HepG2 (cell line): ENCODE results near the gene PTPRE. TPM values are rescaled to one million over a fixed set of nuclear protein-coding genes. Genes with fewer than 3 reads are reported as not detected.

Experiments
- ATAC-seq: fragments of 200-7000 bp; cut with Tn5 transposase; 3 replicates; pipeline ENCODE4 v1.9.1; 2020; ENCODE audit warnings: mild to moderate bottlenecking, moderate library complexity
- BruUV-seq: library from RNA; stranded (reverse); fragments of 400-500 nt; replicated peaks from 2 replicates; lab custom pipeline; 2021; lab: Mats Ljungman, UMichigan
- CTCF ChIA-PET: fragments of 300-600 bp; formaldehyde crosslinking; extraction: SDS; loops from one replicate; lab custom pipeline; 2021; ENCODE audit warnings: low total read pairs, inconsistent platforms, low intra/inter-chr PET ratio; lab: Yijun Ruan, JAX
- POLR2A ChIA-PET: fragments of 350-600 bp; sonication (Branson Sonifier 250); formaldehyde crosslinking; loops from one replicate; lab custom pipeline; 2020; ENCODE audit warnings: antibody characterized with exemption, inconsistent platforms; lab: Yijun Ruan, JAX
- DNase-seq: peaks from one replicate; pipeline ENCODE4 v3.0.0-alpha.2; 2015; ENCODE audit warnings: low spot score
- FAIRE-seq: peaks from 3 replicates; lab custom pipeline; 2011; peaks lifted over from hg19 to GRCh38; lab: Jason Lieb, UNC
- H2AFZ ChIP-seq: one replicate; pipeline ENCODE4 v1.6.1; 2011; ENCODE audit warnings: low read length, inconsistent platforms
- H3K27ac ChIP-seq: fragments of 300-600 bp; 3 replicates; pipeline ENCODE4 v1.8.0; 2011; ENCODE audit warnings: mixed run types, mild to moderate bottlenecking, mixed read lengths, low read length, inconsistent platforms; ENCODE audit not compliant: insufficient read depth; ENCODE audit errors: extremely low read length
- H3K27me3 ChIP-seq, 2 experiments: fragments of 200-600 bp in 1 of 2; 2 replicates in 1 of 2; 3 replicates in 1 of 2; pipeline versions ENCODE4 v1.6.0 to v1.8.0; 2011; ENCODE audit warnings: low read length in 2 of 2, mild to moderate bottlenecking in 2 of 2, moderate library complexity in 2 of 2, inconsistent platforms in 1 of 2; ENCODE audit not compliant: insufficient read depth in 2 of 2, control insufficient read depth in 1 of 2
- H3K36me3 ChIP-seq, 2 experiments: fragments of 200-600 bp in 1 of 2; replicated peaks in 1 of 2; 2 replicates in 1 of 2; 3 replicates in 1 of 2; pipeline versions ENCODE4 v1.5.1 to v1.8.0; 2011; ENCODE audit warnings: low read length in 2 of 2, inconsistent platforms in 1 of 2; ENCODE audit not compliant: insufficient read depth in 2 of 2, control insufficient read depth in 1 of 2
- H3K4me1 ChIP-seq: 2 replicates; pipeline ENCODE4 v1.5.1; 2012; ENCODE audit warnings: low read length, inconsistent platforms; ENCODE audit not compliant: insufficient read depth
- H3K4me2 ChIP-seq: 2 replicates; pipeline ENCODE4 v1.6.0; 2011; ENCODE audit warnings: low read depth, low read length, inconsistent platforms
- H3K4me3 ChIP-seq, 3 experiments: fragments of 200-600 bp in 1 of 3; sonication (generic), shearing (Covaris generic) in 1 of 3; replicated peaks in 1 of 3; 2 replicates each; pipeline ENCODE4 v1.5.1; 2011 to 2016; ENCODE audit warnings: low read length in 3 of 3, inconsistent platforms in 2 of 3, low read depth in 2 of 3, mild to moderate bottlenecking in 2 of 3, control low read depth in 1 of 3, mixed read lengths in 1 of 3; ENCODE audit not compliant: insufficient read depth in 1 of 3
- H3K79me2 ChIP-seq: one replicate; pipeline ENCODE4 v1.6.1; 2011; ENCODE audit warnings: low read length, inconsistent platforms; ENCODE audit not compliant: insufficient read depth
- H3K9ac ChIP-seq: 2 replicates; pipeline ENCODE4 v1.6.0; 2011; ENCODE audit warnings: mild to moderate bottlenecking, low read depth, low read length, inconsistent platforms; ENCODE audit not compliant: insufficient read depth
- H3K9me3 ChIP-seq: 2 replicates; pipeline ENCODE4 v1.5.1; 2012; ENCODE audit warnings: mild to moderate bottlenecking, low read length
- H4K20me1 ChIP-seq: 2 replicates; pipeline ENCODE4 v1.6.0; 2011; ENCODE audit warnings: inconsistent platforms, mild to moderate bottlenecking, low read length, moderate library complexity; ENCODE audit not compliant: insufficient read depth
- KMT2B ChIP-seq: IDR thresholded peaks from 2 replicates; pipeline ENCODE4 v1.6.1; 2016; ENCODE audit warnings: missing genetic modification reagents, missing compliant biosample characterization
- MAF1 ChIP-seq: sonication (generic); formaldehyde crosslinking; IDR thresholded peaks from 2 replicates; pipeline ENCODE4 v1.5.0; 2020; ENCODE audit warnings: missing genetic modification reagents, borderline replicate concordance
- PRDM4 ChIP-seq: sonication (generic); formaldehyde crosslinking; IDR thresholded peaks from 2 replicates; pipeline ENCODE4 v1.9.0; 2021; ENCODE audit warnings: missing genetic modification reagents, borderline replicate concordance
- REXO4 ChIP-seq: sonication (generic); formaldehyde crosslinking; IDR thresholded peaks from 2 replicates; pipeline ENCODE4 v1.8.0; 2022; ENCODE audit warnings: missing genetic modification reagents, mild to moderate bottlenecking, borderline replicate concordance
- SMC3 ChIP-seq: IDR thresholded peaks from 2 replicates; pipeline ENCODE4 v1.6.1; 2011; ENCODE audit warnings: low read length, improper control_type of control experiment
- SNAI1 ChIP-seq: sonication (generic); formaldehyde crosslinking; IDR thresholded peaks from 2 replicates; pipeline ENCODE4 v1.5.0; 2020; ENCODE audit warnings: mild to moderate bottlenecking, missing genetic modification reagents, borderline replicate concordance
- TAF15 ChIP-seq: fragments of 200-400 bp; formaldehyde crosslinking; IDR thresholded peaks from one replicate; pipeline ENCODE4 v1.6.1; 2018; ENCODE audit warnings: mild to moderate bottlenecking, low read depth, low read length; ENCODE audit not compliant: poor library complexity, severe bottlenecking
- ZNF256 ChIP-seq: sonication (generic); formaldehyde crosslinking; conservative IDR thresholded peaks from 2 replicates; pipeline ENCODE4 v1.4.0; 2020; ENCODE audit warnings: missing genetic modification reagents
- ZNF768 ChIP-seq: sonication (generic); formaldehyde crosslinking; IDR thresholded peaks from 2 replicates; pipeline ENCODE4 v1.4.0; 2020; ENCODE audit warnings: missing genetic modification reagents
- ZNF781 ChIP-seq: sonication (generic); formaldehyde crosslinking; IDR thresholded peaks from 2 replicates; pipeline ENCODE4 v1.5.1; 2020; ENCODE audit warnings: borderline replicate concordance, mild to moderate bottlenecking, missing genetic modification reagents; ENCODE audit errors: not compliant biosample characterization
- WGBS: methylation state at CpG from one replicate; pipeline ENCODE4 v1.1.6; 2017; ENCODE audit warnings: low lambda C conversion rate; 5-methylcytosine and 5-hydroxymethylcytosine counted together
- in situ Hi-C: cut with HindIII; loops from 2 replicates; pipeline ENCODE4 v1.10.0; 2017; ENCODE audit warnings: low pct_unique_long_range_greater_than_20kb; ENCODE audit not compliant: extremely low pct_ligation_motif_present
- intact Hi-C: fragments of 100-400 bp; cut with micrococcal nuclease; formaldehyde crosslinking; loops from one replicate; pipeline ENCODE4 v1.10.0; 2022; ENCODE audit not compliant: unreplicated experiment
- polyA plus RNA-seq, 8 experiments: library from polyadenylated mRNA; depleted of rRNA in 3 of 8; stranded (reverse) in 7 of 8; unstranded in 1 of 8; fragments of >200 nt; fragmentation: Illumina TruSeq in 4 of 8; extraction: Trizol in 4 of 8; gene quantifications; 2 replicates each; pipeline versions ENCODE4 v1.2.1 to v1.2.3, GENCODE V29; 2011 to 2016; ENCODE audit warnings: low read depth in 4 of 8, missing spikeins in 1 of 8, mixed read lengths in 1 of 8; ENCODE audit not compliant: insufficient read depth in 1 of 8
- total RNA-seq, 5 experiments: library from RNA; depleted of rRNA; stranded (reverse); fragments of >200 nt; fragmentation: Illumina TruSeq; extraction: Trizol; gene quantifications; 2 replicates each; pipeline ENCODE4 v1.2.3, GENCODE V29; 2016; ENCODE audit warnings: low read depth in 1 of 5
- TF ChIP-seq, protein P1 (sequence below): sonication (generic); formaldehyde crosslinking; IDR thresholded peaks from 2 replicates; pipeline ENCODE4 v1.5.1; 2020; ENCODE audit warnings: mild to moderate bottlenecking, missing genetic modification reagents, moderate library complexity
- TF ChIP-seq, protein P2 (sequence below): sonication (generic); formaldehyde crosslinking; IDR thresholded peaks from 2 replicates; pipeline ENCODE4 v1.4.0; 2020; ENCODE audit warnings: missing genetic modification reagents, borderline replicate concordance

Gene PTPRE
- total and polyA plus RNA-seq, 2 of the 13 experiments (the other 11 are each of a cell fraction or from before 2014, with no cell fraction given), result 0.01 to 0.02 TPM

DNA sequence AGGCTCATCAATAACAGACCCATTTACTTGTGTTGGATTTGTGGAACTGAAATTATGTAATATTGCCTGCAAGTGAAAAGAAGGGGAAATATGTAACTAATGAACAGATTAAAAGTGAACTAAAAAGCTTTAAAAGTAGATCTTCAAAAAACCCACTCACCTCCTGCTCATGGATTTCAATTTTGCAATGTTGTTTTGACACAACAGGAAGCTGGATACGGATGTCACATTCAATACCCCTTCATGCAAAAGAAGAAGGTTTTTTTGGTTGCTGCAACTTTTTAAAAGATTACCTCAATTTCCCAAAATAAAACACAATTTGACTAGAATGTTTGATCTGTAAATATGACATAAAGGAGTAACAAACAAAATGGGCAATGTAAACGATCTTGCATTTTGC lies 216.0 kb downstream of the PTPRE start:
- Histone ChIP-seq H3K9ac (no peak overlapping the region), H2AFZ (no peak overlapping the region), H3K9me3 (no peaks in the 10 kb centered on the region), H3K4me1 (peaks cover 34% of the 10 kb centered on the region), H3K27me3 (no peaks in the 10 kb centered on the region), H3K36me3 (peaks cover 2 to 39% of the 10 kb centered on the region in 2 experiments; a peak in 4 of 5 replicates), H3K27ac (no peak overlapping the region), H3K4me3 (no peak overlapping the region), H3K79me2 (peaks cover 47% of the 10 kb centered on the region), H3K4me2 (no peak overlapping the region), H4K20me1 (no peaks in the 10 kb centered on the region)
- FAIRE-seq (no peak), DNase-seq (no peak), ATAC-seq (no peak)
- no TSS peak for BruUV-seq
- TF ChIP-seq ZNF256 (no peak), TAF15 (no peak), PRDM4 (CRISPR knock-in tag) (no peak), KMT2B (CRISPR knock-in tag) (no peak), ZNF768 (CRISPR knock-in tag) (no peak), REXO4 (CRISPR knock-in tag) (no peak), SNAI1 (CRISPR knock-in tag) (no peak), MAF1 (CRISPR knock-in tag) (no peak), SMC3 (no peak), ZNF781 (CRISPR knock-in tag) (no peak)
- TF ChIP-seq, protein P1, sequence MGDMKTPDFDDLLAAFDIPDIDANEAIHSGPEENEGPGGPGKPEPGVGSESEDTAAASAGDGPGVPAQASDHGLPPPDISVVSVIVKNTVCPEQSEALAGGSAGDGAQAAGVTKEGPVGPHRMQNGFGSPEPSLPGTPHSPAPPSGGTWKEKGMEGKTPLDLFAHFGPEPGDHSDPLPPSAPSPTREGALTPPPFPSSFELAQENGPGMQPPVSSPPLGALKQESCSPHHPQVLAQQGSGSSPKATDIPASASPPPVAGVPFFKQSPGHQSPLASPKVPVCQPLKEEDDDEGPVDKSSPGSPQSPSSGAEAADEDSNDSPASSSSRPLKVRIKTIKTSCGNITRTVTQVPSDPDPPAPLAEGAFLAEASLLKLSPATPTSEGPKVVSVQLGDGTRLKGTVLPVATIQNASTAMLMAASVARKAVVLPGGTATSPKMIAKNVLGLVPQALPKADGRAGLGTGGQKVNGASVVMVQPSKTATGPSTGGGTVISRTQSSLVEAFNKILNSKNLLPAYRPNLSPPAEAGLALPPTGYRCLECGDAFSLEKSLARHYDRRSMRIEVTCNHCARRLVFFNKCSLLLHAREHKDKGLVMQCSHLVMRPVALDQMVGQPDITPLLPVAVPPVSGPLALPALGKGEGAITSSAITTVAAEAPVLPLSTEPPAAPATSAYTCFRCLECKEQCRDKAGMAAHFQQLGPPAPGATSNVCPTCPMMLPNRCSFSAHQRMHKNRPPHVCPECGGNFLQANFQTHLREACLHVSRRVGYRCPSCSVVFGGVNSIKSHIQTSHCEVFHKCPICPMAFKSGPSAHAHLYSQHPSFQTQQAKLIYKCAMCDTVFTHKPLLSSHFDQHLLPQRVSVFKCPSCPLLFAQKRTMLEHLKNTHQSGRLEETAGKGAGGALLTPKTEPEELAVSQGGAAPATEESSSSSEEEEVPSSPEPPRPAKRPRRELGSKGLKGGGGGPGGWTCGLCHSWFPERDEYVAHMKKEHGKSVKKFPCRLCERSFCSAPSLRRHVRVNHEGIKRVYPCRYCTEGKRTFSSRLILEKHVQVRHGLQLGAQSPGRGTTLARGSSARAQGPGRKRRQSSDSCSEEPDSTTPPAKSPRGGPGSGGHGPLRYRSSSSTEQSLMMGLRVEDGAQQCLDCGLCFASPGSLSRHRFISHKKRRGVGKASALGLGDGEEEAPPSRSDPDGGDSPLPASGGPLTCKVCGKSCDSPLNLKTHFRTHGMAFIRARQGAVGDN (CRISPR knock-in tag), result no peak
- TF ChIP-seq, protein P2, sequence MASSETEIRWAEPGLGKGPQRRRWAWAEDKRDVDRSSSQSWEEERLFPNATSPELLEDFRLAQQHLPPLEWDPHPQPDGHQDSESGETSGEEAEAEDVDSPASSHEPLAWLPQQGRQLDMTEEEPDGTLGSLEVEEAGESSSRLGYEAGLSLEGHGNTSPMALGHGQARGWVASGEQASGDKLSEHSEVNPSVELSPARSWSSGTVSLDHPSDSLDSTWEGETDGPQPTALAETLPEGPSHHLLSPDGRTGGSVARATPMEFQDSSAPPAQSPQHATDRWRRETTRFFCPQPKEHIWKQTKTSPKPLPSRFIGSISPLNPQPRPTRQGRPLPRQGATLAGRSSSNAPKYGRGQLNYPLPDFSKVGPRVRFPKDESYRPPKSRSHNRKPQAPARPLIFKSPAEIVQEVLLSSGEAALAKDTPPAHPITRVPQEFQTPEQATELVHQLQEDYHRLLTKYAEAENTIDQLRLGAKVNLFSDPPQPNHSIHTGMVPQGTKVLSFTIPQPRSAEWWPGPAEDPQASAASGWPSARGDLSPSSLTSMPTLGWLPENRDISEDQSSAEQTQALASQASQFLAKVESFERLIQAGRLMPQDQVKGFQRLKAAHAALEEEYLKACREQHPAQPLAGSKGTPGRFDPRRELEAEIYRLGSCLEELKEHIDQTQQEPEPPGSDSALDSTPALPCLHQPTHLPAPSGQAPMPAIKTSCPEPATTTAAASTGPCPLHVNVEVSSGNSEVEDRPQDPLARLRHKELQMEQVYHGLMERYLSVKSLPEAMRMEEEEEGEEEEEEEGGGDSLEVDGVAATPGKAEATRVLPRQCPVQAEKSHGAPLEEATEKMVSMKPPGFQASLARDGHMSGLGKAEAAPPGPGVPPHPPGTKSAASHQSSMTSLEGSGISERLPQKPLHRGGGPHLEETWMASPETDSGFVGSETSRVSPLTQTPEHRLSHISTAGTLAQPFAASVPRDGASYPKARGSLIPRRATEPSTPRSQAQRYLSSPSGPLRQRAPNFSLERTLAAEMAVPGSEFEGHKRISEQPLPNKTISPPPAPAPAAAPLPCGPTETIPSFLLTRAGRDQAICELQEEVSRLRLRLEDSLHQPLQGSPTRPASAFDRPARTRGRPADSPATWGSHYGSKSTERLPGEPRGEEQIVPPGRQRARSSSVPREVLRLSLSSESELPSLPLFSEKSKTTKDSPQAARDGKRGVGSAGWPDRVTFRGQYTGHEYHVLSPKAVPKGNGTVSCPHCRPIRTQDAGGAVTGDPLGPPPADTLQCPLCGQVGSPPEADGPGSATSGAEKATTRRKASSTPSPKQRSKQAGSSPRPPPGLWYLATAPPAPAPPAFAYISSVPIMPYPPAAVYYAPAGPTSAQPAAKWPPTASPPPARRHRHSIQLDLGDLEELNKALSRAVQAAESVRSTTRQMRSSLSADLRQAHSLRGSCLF (CRISPR knock-in tag), result no peak
- ChIA-PET POLR2A (no interaction called here), CTCF (no interaction called here)
- in situ Hi-C loops (no loop called here), intact Hi-C loops (no loop called here)
- 81% methylated on average over 2 of the region's 2 CpGs for WGBS
